Measurements from ENCODE around the gene CCR7.

The CCR7 gene

DNA sequence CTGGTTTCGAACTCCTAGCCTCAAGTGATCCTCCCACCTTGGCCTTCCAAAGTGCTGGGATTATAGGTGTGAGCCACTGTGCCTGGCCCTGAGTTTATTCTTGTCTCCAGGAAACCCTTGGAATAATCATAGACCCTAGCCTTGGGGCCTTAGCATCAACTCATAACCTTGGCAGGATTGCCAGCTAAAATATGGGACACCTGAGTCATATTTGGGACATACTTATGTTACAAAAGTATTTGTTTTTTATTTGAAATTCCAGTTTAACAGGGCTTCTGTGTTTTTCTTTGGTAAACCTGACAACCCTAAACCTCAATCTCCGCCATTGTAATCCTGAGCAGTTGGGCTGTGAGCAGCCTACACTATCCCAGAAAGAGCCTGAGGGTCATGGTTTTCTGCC, 35.3 kb downstream of the CCR7 start:
- TF ChIP-seq, protein P1, sequence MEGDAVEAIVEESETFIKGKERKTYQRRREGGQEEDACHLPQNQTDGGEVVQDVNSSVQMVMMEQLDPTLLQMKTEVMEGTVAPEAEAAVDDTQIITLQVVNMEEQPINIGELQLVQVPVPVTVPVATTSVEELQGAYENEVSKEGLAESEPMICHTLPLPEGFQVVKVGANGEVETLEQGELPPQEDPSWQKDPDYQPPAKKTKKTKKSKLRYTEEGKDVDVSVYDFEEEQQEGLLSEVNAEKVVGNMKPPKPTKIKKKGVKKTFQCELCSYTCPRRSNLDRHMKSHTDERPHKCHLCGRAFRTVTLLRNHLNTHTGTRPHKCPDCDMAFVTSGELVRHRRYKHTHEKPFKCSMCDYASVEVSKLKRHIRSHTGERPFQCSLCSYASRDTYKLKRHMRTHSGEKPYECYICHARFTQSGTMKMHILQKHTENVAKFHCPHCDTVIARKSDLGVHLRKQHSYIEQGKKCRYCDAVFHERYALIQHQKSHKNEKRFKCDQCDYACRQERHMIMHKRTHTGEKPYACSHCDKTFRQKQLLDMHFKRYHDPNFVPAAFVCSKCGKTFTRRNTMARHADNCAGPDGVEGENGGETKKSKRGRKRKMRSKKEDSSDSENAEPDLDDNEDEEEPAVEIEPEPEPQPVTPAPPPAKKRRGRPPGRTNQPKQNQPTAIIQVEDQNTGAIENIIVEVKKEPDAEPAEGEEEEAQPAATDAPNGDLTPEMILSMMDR (IDR thresholded peaks at IDR 0.05), result no peak
- Histone ChIP-seq H3K4me3 (no peak overlapping the region), H3K27ac (no peak overlapping the region)
- peak; percentile 41 for DNase-seq (ENCODE audit: low spot score)

DNA sequence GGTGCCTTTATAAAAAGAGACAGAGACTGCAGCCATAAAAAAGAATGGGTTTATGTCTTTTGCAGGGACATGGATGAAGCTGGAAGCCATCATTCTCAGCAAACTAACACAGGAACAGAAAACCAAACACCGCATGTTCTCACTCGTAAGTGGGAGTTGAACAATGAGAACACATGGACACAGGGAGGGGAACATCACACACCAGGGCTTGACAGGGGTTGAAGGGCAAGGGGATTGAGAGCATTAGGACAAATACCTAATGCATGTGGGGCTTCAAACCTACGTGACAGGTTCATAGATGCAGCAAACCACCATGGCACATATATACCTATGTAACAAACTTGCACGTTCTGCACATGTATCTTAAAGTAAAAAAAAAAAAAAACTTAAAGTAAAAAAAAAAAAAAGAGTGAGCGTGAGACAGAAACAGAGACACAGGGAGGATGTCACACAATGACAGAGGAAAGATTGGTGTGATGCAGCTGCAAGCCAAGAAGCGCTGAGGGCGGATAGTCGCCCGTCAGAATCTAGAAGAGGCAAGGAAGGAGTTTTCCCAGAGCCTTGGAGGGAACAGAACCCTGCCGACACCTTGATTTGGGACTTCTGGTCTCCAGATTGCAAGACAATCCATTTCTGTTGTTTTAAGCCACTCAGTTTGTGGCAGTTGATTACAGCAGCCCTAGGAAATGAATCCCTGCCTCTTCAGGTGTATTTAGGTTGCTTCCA, 36.4 kb downstream of the CCR7 start:
- DNase-seq (ENCODE audit: low spot score), result peak; percentile 24

DNA sequence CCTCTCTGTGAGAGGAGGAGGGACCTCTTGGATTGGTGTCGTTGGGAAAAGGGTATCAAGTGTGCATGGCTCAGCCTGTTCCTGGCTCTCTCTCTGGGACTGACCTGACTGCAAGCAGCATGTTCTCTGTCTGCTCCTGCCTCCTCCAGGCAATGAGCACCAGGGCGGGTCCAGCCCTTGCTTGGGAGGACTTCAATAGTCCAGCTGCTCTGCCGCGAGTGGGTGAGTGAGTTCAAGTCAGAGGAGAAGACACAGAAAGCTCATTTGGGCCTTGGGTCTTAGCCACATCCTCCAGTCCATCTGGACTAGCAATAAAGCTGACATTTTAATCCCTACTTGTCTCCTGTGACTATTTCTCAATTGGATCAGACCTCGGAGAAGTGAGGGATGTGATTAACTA, 38.6 kb downstream of the CCR7 start:
- TF ChIP-seq, protein P1 (IDR thresholded peaks at IDR 0.05), result no peak
- Histone ChIP-seq H3K4me3 (no peak overlapping the region), H3K27ac (no peak overlapping the region)
- peak; percentile 78 for DNase-seq (ENCODE audit: low spot score)

More for the DNA sequence above, 36.4 kb downstream of the CCR7 start:
- H3K27ac ChIP-seq, result no peak overlapping the region
- TF ChIP-seq, protein P1 (IDR thresholded peaks at IDR 0.05), result no peak
- H3K4me3 ChIP-seq, result no peak overlapping the region

DNA sequence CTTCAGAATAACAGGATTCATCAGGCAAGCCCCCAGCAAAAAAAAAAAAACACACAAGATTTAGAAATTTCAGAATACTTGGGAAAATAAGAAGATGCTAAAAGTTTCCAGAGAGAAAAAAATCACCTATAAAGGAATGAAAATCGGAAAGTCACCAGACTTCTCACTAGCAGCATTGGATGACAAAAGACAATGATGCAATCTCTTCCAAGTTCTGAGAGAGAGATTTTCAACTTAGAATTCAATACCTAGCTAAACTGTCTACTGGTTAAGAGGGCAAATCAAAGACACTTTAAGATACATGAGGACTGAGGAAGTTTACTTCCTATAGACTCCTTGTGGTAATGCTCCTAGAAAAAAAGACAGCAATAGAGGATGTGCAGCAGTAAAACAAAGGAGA, 40.0 kb downstream of the CCR7 start:
- Histone ChIP-seq H3K27ac (no peak overlapping the region), H3K4me3 (no peak overlapping the region)
- TF ChIP-seq, protein P1 (IDR thresholded peaks at IDR 0.05), result no peak
- DNase-seq (ENCODE audit: low spot score), result no peak

DNA sequence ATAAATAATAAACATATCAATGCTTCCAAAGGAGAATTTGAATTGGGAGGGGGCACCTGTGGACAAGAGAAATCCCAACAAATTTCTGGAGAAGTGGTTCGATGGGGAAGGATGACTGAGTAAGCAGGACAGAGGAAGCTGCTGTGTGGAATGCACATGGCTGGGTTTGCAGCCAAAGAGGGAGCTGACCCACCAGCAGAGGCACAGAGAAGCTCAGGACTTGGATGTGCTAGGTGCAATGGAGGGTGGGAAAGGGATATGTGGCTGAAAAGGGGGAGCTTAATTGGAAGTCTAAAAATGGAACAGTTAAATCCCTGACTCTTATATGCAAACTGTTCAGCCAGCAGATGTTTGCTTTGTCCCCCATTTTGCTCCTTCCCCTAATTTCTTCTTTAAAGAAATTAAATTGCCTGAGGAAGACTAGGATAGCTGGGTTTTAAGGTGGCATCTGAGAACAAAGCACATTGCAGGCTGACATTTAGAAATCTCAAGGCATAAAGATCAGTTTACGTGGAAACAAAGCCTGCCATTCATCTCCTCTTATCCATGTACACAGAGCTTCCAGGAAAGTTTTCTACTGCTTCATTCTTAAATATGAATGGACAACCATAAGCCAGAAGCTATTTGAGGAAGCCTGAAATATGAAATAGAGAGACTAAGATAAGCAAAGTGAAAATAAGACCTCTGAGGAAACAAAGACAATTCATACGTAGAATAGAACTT, 40.9 kb downstream of the CCR7 start:
- peak; percentile 9 for DNase-seq (ENCODE audit: low spot score)
- H3K27ac ChIP-seq, result no peak overlapping the region
- H3K4me3 ChIP-seq, result no peak overlapping the region
- TF ChIP-seq, protein P1 (IDR thresholded peaks at IDR 0.05), result no peak

DNA sequence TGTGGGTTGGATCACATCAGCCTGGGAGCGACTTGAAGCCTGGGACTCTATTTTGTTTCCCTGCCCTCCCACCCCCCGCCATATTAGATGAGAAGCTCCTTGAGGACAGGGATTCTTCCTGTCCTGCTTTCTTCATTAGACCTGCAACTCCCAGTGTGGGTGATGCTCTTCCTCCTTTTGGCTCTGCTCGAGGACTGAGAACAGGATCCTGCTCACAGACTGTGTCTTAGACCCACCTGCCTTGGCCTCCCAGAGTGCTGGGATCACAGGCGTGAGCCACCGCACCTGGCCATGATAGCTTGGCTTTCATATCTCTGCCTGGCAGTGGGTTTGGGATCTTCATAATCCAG, 42.3 kb downstream of the CCR7 start:
- H3K4me3 ChIP-seq, result no peak overlapping the region
- no peak for DNase-seq (ENCODE audit: low spot score)
- TF ChIP-seq, protein P1 (IDR thresholded peaks at IDR 0.05), result no peak
- H3K27ac ChIP-seq, result peak overlapping the region in 1 of 2 donors; percentile 72
